Hepatocyte (in vitro differentiated cells): ENCODE results near the gene TMIE.

Experiments used
- EZH2 ChIP-seq: fragments of 200-600 bp; sonication (generic); IDR thresholded peaks from 2 replicates; pipeline ENCODE4 v1.6.1; 2016; ENCODE audit warnings: antibody characterized with exemption, mild to moderate bottlenecking, borderline replicate concordance
- EZH2phosphoT487 ChIP-seq: fragments of 200-600 bp; sonication (generic); IDR thresholded peaks from one replicate; pipeline ENCODE4 v1.6.1; 2018; ENCODE audit warnings: antibody characterized with exemption, mild to moderate bottlenecking, low read depth, moderate library complexity; ENCODE audit not compliant: unreplicated experiment, severe bottlenecking
- TF ChIP-seq, protein P1 (sequence below): fragments of 200-600 bp; sonication (generic); IDR thresholded peaks from 2 replicates; pipeline ENCODE4 v1.5.1; 2016; ENCODE audit warnings: antibody characterized with exemption, mild to moderate bottlenecking; ENCODE audit not compliant: poor library complexity

DNA sequence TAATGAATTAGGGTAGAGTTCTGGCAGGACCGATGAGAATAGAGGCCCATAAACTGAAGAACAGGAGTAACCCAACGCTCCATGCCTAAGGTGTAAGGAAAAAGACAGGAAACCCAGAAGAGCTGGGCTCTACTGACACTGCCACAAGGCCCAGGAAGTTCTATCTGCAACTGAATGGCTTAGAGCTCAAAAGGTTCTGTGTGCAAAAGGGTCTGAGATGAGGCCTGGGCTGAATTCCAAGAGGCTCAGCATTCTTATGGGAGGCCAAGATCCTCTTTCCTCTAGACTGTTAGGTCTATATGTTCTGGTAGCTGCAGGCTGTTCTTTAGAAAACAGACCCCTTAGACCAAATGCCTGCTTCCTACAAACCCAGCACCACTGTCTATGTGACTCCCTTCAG is 47.0 kb downstream of the TMIE start:
- TF ChIP-seq, protein P1, sequence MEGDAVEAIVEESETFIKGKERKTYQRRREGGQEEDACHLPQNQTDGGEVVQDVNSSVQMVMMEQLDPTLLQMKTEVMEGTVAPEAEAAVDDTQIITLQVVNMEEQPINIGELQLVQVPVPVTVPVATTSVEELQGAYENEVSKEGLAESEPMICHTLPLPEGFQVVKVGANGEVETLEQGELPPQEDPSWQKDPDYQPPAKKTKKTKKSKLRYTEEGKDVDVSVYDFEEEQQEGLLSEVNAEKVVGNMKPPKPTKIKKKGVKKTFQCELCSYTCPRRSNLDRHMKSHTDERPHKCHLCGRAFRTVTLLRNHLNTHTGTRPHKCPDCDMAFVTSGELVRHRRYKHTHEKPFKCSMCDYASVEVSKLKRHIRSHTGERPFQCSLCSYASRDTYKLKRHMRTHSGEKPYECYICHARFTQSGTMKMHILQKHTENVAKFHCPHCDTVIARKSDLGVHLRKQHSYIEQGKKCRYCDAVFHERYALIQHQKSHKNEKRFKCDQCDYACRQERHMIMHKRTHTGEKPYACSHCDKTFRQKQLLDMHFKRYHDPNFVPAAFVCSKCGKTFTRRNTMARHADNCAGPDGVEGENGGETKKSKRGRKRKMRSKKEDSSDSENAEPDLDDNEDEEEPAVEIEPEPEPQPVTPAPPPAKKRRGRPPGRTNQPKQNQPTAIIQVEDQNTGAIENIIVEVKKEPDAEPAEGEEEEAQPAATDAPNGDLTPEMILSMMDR = no peak
- TF ChIP-seq EZH2 (no peak), EZH2phosphoT487 (no peak)
